Amygdala (tissue), 56 donors: ENCODE measurements around the gene RGS6.

Experiments used
- DNase-seq, 56 donors: peaks; one replicate each; lab custom pipeline; 2025; lab: John Stamatoyannopoulos, UW

The RGS6 gene

DNA sequence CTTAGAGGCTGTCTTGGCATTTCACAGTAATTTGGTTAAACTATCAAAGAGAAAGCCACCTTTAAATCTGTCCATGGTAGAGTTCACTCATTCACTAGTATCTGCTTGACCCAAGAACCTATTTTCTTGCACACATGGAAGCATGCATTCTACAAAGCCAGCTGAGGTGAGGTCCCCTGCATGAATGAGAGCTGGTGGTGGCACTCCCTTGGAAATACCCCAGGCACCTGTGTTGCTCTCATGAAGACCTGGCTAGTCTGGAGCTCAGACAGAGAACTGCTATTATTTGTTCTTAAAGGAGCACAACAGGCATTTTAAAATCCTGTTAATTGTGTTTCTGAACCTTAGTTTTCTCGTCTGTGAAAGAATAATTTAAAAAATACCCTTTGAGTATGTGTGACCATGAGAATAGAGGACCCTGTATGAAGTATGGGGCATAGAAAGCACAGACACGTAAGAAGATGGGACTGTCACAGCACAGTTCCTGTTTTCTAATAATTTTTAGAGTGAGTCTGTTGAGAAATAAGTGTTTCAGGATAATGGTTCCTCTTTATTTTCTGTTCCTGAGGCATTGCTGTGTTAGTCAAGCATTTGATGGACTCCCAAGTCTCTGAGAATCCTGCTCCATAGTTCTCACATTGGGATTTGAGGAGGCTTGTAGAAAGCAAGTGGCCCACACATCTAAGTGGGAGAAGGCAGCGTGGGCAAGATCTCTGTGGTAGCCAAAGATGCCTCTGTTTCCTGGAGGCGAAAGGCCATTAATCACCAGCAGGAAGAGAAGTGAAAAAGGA is 10.9 kb downstream of the RGS6 start:
- DNase-seq: no peak

DNA sequence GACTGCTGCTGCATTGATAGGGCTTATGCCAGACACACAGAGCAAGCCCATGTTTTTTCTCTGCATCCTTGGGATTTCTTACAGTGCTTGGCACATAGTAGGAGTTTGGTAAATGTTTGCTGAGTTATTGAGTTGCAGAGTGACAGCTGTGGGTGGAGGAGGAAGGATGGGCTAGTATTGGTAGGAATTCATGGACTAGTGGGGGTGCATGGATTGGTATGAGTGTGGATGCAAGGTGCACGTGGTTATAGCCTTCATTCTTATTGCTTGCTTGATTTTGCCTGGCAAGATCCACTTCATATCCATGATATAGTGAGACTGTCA is 11.4 kb downstream of the RGS6 start:
- DNase-seq: no peak

DNA sequence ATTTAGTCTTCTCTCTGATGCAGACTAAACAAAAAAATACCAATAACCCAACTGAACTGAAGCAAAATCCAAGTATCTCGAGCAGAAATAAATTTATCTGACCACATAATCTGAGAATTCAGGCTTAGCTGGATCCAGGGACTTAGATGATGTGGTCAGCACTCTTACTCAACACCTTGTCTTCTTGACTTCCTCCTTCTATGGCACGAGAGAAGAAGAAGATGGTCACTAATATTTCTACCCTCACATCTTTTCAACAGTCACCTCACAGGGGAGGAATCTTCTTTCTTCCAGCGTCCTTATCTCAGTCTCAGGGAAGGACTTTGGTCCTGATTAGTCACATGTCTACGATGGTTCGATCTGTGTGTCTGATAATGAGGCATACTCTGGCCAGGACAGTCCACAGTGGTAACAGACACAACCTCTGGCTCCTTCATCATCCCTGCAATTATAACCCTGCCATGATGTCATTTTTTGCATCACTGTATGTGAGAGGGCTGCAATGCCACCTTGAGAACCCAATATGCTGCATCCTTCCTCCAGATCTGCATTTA is 15.8 kb downstream of the RGS6 start:
- no peak for DNase-seq

DNA sequence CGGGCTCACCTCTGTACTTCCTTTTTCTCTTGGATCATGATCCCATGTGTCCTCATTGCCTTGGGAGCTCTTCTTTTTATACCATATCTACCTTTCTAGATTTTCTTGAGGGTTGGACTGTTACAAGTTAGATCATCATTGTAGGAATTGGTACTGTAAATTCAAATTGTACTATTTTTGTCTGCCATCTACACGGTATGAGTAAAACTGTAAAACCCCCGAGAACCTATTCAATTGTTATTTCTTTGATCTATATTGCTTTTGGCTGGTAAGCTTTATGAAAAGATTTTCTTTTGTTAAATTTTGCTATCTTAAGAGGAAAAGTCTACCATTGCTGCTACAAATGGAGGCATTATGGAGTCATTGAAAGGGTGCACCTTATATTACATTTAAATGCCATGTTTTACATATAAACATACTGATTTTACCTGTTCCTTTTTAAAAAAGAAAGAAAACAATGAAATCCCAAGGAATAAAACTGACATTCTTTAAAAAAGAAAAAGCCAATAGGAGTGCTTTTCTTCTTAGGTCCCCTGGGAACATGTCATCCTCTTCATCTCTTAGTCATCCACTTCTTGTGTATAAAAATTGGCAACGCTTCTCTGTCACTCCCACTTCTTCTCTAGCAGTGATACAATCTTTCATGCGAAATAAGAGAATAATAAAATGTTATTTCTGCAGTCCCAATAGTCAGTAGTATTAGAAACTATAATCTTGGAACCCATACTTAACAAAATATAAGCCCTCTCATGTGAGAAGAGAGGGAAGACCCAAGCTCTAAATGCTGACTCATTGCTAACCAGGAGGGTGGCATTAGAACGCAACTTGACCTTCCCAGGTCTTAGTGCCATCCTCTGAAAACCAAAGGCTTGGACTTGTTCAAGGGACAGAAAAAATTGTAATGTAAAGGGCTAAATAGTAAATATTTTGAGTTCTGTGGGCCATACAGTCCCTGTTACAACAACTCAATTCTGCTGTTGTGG is 20.4 kb downstream of the RGS6 start:
- no peak for DNase-seq

DNA sequence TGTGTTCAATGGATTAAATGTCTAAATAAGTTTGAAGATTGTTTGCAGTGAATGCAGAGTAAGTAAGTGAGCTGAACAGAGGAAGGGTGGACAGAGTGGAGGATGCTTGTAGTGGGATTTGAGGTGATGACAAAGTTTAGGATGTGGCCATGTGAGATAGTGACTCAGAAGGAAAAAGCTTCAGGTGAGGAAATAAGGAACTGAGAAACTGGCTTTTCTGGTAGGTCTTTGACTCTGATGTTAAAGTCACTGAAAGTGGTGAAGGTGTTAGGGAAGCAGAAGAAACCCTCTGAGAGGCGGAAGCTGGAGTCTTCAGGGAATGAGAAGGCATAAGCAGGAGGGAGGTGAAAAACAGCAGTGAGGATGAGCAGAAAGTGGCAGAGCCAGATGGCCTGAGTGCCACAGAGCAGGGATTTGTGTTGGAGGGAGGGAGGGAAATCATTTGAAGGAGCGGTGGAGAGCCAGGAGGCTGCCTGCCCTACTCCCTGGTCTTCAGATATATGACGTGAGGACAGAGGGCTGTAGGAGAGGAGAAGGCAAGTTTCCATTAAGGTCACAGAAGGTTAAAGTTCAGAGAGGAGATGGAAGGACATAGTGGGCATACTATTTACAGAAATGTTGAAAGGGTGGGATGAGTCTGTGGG is 24.8 kb downstream of the RGS6 start:
- no peak for DNase-seq

DNA sequence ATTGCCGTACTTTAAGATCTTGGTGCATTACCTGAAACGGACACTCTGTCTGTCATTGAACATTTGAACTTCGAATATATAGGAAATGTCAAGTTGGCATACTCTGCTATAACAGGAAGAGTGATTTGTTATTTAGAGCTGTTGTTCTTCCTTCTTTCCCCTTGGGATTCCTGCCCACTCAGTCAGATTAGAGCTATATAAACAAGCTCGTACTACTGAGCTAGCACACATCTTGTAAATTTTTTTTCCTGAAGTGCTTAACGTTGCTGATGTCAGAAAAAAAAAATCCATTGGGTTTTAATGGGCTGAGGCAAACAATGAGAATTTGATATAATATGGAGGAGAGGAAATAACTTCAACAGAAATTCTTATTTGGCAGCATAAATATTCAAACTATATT is 26.8 kb downstream of the RGS6 start:
- no peak for DNase-seq

DNA sequence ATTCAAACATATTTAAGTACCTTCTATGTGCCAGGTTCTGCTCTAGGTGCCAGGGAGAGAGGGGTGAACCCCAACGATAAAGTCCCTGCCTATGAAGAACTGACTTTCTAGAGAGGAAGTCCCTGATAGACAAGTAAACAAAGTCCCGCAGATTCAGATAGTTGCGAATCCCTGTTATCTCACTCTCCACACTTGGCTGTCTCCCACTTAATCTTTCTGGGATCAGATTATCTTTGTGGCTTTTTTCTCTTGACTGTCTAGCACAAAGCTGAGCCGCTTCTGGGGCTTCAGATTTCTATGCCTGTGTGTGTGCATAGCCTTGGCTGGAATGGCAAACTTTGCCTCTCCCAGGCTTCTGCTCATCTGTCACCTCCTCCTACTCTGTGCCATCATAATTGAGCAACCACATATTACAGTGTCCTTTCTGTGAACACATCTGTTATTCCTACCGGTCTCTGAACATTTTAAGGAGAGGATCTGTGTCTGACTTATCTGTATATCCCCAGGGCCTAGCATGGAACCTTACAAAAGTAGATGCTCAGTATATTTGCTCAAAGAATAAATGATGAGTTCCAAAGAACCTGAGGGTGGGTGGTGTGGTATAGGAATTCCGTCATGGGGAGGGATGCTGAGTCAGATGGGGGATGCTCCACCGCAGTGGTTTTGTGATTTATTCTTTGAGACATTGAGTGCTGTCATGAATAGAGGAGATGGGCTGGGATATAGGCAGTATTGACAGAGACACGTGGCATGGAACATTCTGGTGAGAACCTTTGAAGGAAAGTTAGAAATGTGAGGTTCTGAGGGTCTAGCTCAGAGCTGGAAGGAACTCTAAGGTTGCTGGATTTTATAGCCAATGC is 28.5 kb downstream of the RGS6 start:
- DNase-seq: peak in 1 of 56 donors; percentile 0

DNA sequence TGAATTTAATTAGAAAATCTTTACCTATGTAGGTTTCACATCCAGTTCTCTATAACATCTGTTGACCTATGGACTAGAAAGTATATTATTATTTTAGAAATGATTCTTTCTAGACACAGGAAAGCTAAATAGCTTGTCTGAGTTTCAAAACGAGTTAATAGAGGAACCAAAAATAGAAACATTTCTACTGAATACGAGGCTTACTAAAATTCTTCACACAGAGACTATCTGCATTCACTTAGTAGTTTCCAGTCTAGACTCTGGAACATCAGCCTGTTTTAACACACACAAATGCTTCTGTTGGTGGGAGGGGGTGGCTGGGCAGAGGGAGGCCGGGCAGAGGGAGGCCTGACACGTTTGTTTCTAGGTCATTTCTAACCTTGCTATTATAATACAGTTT is 29.7 kb downstream of the RGS6 start:
- no peak for DNase-seq

DNA sequence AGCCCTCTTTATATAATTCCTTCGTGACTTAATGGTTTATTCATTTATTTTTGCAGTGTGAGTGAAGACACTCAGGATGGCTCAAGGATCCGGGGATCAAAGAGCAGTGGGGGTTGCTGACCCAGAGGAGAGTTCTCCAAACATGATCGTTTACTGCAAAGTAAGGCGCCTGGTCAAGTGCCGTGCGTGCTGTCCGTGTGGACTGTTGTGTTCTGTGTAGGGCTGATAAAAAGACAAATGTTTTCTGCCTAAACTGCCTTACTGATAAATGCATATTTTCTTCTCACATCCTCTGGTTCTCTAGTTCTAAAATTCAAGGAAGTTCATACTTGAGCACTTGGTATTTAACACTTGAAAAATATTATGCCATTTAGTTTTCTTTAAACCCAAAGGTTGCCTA is 32.5 kb downstream of the RGS6 start:
- DNase-seq: no peak

DNA sequence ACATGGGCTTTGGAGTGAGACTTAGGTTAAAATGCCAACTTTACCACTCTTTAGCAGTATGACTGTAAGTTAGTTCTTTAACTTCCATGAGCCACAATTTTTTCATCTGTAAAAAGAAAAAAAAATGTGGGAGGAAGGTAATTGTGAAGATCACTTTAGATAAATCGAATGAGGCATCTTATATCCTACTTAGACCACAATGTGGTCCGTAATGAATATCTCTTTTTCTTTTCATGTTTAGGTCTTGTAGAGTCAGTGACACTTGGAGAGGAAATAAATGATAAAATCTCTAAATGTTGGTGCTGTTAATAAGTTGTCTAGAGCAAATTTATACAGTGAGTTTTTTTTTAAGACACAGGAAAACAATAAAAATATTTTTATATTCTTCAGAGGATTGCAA is 34.3 kb downstream of the RGS6 start:
- no peak for DNase-seq

DNA sequence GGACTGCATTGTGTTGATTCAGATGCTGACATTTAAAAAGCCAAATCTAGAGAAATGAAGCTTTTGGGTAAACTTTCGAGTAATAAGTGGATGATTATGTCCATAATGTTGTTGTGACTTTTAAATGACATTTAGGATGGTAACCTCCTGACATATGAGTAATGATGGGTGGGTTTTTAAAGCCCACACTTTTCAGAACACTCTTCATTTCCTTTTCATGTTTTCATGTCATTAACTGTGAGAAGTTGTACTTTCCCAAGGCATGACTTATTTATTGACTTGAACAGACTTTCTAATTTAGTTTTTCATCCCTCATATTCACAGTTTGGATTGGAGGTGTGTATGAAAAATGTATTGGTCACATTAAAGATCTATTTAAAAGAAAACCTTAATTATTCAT is 35.5 kb downstream of the RGS6 start:
- DNase-seq: no peak

DNA sequence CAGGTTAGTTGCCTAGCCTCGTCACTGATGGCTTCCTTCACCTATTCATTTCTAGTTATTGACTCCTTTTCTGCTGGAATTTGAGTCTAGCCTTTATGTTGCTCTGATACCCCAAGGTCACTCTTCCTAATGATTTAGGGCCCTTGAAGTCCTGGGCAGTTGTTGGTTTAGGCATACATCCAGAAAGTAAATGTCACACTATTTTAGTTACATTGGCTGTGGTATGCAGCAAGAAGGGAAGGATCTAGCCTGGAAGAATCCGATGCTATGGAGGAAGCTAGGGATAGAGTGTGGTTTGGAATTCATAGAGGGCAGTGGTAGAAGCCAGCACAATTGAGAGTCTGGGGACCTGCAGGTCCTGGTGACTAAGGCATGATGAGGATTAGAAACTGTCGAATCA is 38.0 kb downstream of the RGS6 start:
- no peak for DNase-seq

DNA sequence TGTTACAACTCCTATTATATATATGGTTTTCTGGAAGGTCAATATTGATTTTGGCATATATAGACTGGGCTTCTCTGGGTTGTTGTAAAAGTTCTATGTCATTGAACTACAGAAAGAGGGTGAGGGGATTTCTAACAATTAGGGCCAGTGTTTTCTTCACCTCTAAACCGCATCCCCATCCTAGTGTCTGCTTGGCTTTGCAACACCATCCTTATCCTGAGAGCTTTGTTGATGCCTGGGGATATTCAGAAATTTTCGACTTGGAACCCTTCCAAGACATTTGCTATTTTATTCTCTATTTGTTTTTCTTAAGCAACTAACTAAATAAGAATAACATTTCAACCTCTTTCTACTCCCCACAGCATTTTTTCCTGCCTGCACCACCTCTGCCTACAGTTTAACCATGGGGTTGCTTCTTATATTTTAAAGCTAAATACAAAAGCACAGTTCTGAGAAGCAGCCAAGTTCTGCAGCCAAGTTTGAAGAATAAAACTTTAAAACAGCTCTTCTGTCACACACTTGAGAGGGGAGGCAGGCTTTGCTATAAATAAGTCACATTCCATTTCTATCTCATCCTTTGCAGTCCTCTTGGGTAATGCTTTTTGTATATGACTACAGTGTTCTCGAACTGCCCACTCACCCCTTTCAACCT is 53.4 kb downstream of the RGS6 start:
- DNase-seq: no peak

DNA sequence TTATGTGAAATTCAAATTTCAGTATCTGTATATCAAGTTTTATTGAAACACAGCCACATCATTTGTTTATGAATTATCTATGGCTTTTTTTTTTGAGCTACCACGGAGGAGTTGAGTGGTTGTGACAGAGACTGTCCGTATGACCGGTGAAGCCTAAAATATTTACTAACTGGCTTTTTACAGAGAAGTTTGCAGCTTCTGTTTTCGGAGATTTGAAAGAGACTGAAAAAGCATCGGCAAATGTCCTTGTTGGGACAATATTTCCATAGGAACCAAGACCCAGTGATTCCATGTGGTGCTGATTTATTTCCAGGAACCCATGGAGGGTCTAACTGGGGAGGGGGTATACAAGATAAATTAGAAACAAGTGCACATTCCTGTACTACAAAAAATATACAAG is 56.2 kb downstream of the RGS6 start:
- DNase-seq: no peak

DNA sequence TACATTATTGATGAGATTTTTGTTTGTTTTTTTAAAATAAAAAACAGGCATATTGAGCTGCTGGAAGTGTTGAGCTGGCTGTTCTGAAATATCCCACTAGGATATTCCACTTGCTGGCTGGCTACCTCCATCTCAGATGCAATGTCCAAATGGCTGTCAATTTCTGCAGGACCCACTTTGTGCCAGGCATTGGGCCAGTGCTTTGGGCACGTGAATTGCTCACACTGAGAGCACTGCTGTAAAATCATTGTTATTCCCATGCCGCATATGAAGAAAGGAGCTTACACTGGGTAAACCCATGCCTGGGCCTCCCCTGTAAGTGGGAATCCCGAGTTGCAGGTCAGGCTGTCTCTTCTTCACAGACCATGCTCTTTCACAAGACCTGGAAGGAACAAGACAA is 56.7 kb downstream of the RGS6 start:
- DNase-seq: no peak

DNA sequence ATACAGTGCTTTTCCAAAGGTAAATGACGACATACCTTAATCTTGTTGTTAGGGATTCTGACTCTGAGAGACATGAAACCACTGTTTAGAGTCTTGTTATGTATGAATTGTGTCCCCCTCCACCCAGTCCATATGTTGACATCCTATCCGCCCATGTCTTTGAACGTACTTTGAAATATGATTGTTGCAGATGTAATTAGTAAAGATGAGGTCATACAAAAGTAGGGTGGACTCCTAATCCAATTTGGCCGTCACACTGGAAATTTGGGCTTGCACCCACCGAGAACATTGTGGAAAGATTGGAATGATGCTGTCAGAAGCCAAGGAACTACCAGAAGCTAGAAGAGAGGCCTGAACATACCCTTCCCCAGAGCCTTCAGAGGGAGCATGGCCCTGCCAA is 62.2 kb downstream of the RGS6 start:
- no peak for DNase-seq

DNA sequence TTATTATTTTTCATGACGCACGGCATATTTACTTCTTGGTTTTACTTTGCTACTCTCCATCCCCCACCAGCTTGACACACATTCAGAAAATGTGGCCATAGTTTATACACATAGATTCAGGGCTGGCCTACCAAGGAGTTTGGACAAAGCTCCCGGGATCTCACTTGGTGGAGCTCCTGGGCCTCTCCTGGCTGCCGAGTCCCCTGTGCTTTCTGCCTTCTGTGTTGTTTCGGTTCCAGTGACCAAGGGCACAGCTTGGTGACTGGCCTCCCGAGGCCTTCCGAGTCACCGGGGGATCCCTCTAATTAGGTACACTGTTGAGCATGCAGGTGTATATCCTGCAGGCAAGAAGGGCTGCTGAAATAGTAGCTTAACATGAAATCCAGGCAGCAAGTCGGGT is 63.5 kb downstream of the RGS6 start:
- no peak for DNase-seq

DNA sequence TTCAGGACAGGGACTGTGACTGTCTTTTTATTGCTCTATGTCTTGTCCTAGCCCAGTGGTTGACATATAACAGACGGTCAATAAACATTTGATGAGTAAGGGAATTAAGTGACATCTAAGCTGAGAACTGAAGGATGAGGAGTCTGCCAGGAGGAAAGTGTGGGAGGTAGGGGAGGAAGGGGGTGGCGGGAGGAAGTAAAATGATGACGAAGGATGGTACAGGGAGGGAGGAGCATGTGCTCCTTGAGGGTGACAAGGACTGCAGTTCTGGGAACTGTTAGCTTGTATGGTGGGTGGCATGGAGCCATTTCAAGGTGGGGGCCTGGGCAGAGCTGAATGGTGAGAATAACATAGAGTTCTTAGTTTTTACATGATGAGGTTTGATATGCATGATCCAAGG is 64.4 kb downstream of the RGS6 start:
- DNase-seq: no peak

DNA sequence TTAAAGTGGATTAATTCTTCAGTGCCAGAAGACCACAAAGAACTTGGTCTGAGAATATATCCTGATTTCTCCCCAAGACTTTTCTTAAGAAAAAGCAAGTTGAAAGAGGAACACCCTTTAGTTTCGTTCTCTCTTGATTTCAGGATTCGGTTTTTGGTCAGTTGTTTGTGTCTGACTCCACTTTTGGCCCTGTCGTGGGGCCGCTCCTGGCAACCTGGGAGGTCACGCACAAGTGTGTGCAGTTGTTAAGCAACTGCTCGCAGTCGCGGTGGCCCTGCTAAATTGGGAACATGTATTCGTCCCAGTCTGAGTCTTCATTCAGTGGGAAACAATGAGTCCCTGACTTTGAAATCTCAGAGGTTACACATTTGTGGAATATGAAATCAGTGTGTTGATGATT is 68.7 kb downstream of the RGS6 start:
- DNase-seq: peak in 29 of 56 donors; percentile 1 to 52 (median 9)

DNA sequence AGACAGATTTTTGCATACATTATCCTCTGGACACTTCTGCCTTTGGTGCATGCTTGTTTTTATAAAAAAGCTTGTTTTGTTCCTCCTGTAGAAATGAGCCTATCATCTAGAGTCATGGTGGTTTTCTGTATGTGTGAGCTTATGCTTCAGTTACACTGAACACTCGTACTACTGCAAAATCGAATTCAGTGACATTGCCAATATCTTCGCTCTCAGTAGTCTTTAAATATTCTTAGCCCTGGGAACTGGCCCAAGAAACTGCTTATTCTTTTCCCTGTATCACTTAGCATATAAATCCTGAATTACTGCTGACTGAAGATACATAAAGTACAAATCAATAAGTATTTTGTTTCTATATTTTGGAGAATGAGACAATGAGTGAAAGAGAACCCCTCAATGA is 70.5 kb downstream of the RGS6 start:
- DNase-seq: no peak
